Measurements from ENCODE around the gene DAW1.
"Not testable (repeated sequence)": the region's sequence is repeated elsewhere in the genome, so short reads cannot be mapped to it uniquely, and the experiment has no call there.

Gene DAW1

GRCh38 chr2:227921648-227922047 lies 50.2 kb downstream of the DAW1 start:
- DNase-seq, result no peak

- no peak for DNase-seq
Measured at GRCh38 chr2:227932001-227932400, 60.6 kb downstream of the DAW1 start.

GRCh38 chr2:227932403-227932802 lies 61.0 kb downstream of the DAW1 start:
- DNase-seq, result no peak

- DNase-seq, result no peak
Measured at GRCh38 chr2:227933884-227934283, 62.5 kb downstream of the DAW1 start.

- DNase-seq, result not testable (repeated sequence)
Measured at GRCh38 chr2:227936249-227936648, 64.8 kb downstream of the DAW1 start.

- no peak for DNase-seq
Measured at GRCh38 chr2:227939271-227940027, 68.0 kb downstream of the DAW1 start.

GRCh38 chr2:227942021-227942420 lies 70.6 kb downstream of the DAW1 start:
- DNase-seq, result no peak

GRCh38 chr2:227942965-227943364 lies 71.5 kb downstream of the DAW1 start:
- no peak for DNase-seq

GRCh38 chr2:227960317-227960716 lies 88.9 kb downstream of the DAW1 start:
- no peak for DNase-seq

- no peak for DNase-seq
Measured at GRCh38 chr2:227971619-227972230, 100.3 kb downstream of the DAW1 start.

- no peak for DNase-seq
Measured at GRCh38 chr2:227973241-227973640, 101.8 kb downstream of the DAW1 start.

Data from activated CD4-positive, CD25-positive, alpha-beta regulatory T cell (primary cell).